Left lung (tissue), 10 donors: ENCODE measurements around the gene ADAMTSL1. TPM values are rescaled to one million over a fixed set of nuclear protein-coding genes. Genes with fewer than 3 reads are reported as not detected.

Source experiments
- ATAC-seq: fragments of 200-7000 bp; cut with Tn5 transposase; one replicate; pipeline ENCODE4 v1.9.1; 2020; ENCODE audit warnings: moderate library complexity
- DNase-seq, 4 donors: peaks; one replicate each; pipeline ENCODE4 v3.0.0-alpha.2; 2013 to 2020
- H3K27ac ChIP-seq, 2 donors: fragments of 200-600 bp; sonication (generic) in 1 of 2; one replicate each; pipeline versions ENCODE4 v1.5.0 to v1.8.0; 2020 to 2021
- H3K27me3 ChIP-seq, 2 donors: fragments of 200-600 bp; sonication (generic) in 1 of 2; one replicate each; pipeline versions ENCODE4 v1.5.0 to v1.8.0; 2020 to 2021
- H3K36me3 ChIP-seq, 2 donors: fragments of 200-600 bp; sonication (generic) in 1 of 2; one replicate each; pipeline versions ENCODE4 v1.5.0 to v1.8.0; 2020 to 2021
- H3K4me1 ChIP-seq, 2 donors: fragments of 200-600 bp; one replicate each; pipeline ENCODE4 v1.8.0; 2021
- H3K4me3 ChIP-seq, 2 donors: fragments of 200-600 bp; sonication (generic) in 1 of 2; one replicate each; pipeline versions ENCODE4 v1.5.0 to v1.8.0; 2020 to 2021; ENCODE audit warnings: mild to moderate bottlenecking in 1 of 2
- H3K9me3 ChIP-seq, 2 donors: fragments of 200-600 bp; sonication (generic) in 1 of 2; one replicate each; pipeline versions ENCODE4 v1.5.0 to v1.8.0; 2020 to 2021
- CTCF ChIP-seq, 2 donors: fragments of 200-600 bp; sonication (generic) in 1 of 2; IDR thresholded peaks; one replicate each; pipeline versions ENCODE4 v1.5.0 to v1.8.0; 2021; ENCODE audit warnings: antibody characterized with exemption in 2 of 2
- intact Hi-C, 2 donors: fragments of 100-400 bp; cut with DNase I; formaldehyde crosslinking; loops; one replicate each; pipeline versions ENCODE4 v1.11.2 to v1.14.2; 2022
- polyA plus RNA-seq, 6 donors: library from polyadenylated mRNA; unstranded; fragments of 120-200 nt; gene quantifications; one replicate each; pipeline ENCODE4 v1.2.1, GENCODE V29; 2013; ENCODE audit not compliant: insufficient read length in 6 of 6
- total RNA-seq, 2 donors: library from RNA; stranded (reverse); fragmentation: NEBNext Ultra II Directional; extraction: Animal tissue kit (Norgen Biotek cat#: 25700); gene quantifications; one replicate each; pipeline ENCODE4 v1.2.1, GENCODE V29; 2021
- donor health status: DM: no; HTN: yes; CAD: no.
- donor health status: DM: no; HTN: no; CAD: no.

The ADAMTSL1 gene
- total and polyA plus RNA-seq, 8 donors: 3.0 to 28.1 (median 17.9) TPM

DNA sequence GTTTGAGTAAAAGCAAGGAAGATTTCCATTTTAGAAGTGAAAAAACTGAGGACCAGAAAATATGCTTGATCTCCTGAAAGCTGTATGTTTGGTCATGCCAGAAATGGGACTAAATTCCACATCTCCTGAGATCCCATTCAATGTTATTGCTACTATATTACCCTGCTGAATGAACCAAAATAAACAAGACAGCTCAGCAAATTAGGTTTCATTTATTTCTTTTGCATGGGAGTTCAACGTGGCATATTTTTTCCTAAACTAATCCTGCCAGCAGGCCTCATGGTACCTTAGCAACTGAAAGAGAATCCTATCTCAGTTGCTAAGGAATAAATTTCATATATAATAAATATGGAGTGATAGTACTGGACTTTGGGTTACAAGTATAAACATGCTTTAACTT lies 101.7 kb downstream of the ADAMTSL1 start:
- intact Hi-C loops: no loop called here
- H3K9me3 ChIP-seq: no peaks in the 10 kb centered on the region
- H3K4me3 ChIP-seq: no peak overlapping the region
- H3K36me3 ChIP-seq: no peaks in the 10 kb centered on the region
- DNase-seq (no peak), ATAC-seq (no peak)
- no peaks in the 10 kb centered on the region for H3K4me1 ChIP-seq
- H3K27ac ChIP-seq: no peak overlapping the region
- H3K27me3 ChIP-seq: no peaks in the 10 kb centered on the region
- no peak for TF ChIP-seq CTCF (IDR thresholded peaks at IDR 0.05)

DNA sequence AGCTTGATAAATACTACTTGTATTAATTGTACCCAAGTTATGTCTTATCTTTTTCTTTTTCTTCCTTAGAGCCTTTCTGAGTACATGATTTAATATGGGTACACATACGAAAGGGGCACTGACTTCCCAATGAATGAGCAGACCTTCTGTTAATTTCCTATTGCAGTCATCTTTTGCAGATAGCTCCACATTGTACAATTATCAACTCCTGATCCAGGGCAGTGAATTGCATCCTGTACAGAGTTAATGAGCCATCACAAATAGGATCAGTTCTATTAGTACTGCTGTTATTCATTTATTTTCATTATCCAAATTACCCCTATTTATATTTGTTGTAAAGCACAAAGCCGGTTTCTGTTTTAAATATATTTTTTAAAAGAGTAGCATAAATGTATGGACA lies 105.6 kb downstream of the ADAMTSL1 start:
- Histone ChIP-seq H3K9me3 (no peaks in the 10 kb centered on the region), H3K36me3 (no peaks in the 10 kb centered on the region), H3K4me1 (no peaks in the 10 kb centered on the region), H3K4me3 (no peak overlapping the region), H3K27ac (no peak overlapping the region), H3K27me3 (no peaks in the 10 kb centered on the region)
- no peak for DNase-seq
- no peak for ATAC-seq
- intact Hi-C loops: no loop called here
- no peak for TF ChIP-seq CTCF (IDR thresholded peaks at IDR 0.05)

DNA sequence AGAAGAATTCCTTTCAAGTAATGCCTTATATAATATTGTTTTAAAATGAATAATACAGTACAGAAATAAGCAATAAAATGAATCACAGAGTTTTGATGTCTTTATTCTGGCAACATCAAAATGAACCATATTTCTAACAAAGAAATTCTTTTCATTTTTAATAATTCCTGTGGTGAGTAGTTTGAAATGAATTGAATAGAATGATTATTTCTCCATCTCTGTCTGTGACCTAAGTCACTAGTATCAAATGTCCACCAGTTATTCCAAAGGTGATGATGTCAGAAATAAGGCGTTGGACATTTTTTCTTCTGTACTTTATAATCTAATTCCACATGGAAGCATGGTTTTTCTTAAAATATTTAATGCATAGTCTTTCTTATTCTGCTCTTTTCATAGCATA lies 106.2 kb downstream of the ADAMTSL1 start:
- no peaks in the 10 kb centered on the region for H3K36me3 ChIP-seq
- ATAC-seq (no peak), DNase-seq (no peak)
- no peaks in the 10 kb centered on the region for H3K27me3 ChIP-seq
- H3K4me1 ChIP-seq: no peaks in the 10 kb centered on the region
- intact Hi-C loops: no loop called here
- no peak overlapping the region for H3K27ac ChIP-seq
- no peak overlapping the region for H3K4me3 ChIP-seq
- no peaks in the 10 kb centered on the region for H3K9me3 ChIP-seq
- TF ChIP-seq CTCF (IDR thresholded peaks at IDR 0.05): no peak

DNA sequence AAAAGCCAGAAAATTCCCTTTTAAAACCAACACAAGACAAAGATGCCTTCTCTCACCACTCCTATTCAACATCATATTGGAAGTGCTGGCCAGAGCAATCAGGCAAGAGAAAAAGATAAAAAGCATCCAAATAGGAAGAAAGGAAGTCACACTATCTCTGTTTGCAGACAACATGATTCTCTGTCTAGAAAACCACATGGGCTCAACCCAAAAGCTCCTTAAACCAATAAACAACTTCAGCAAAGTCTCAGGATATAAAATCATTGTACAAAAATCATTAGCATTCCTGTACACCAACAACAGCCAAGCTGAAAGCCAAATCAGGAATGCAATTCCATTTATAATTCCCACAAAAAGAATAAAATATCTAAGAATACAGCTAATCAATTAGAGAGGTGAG lies 112.0 kb downstream of the ADAMTSL1 start:
- DNase-seq (no peak), ATAC-seq (no peak)
- no peak for TF ChIP-seq CTCF (IDR thresholded peaks at IDR 0.05)
- Histone ChIP-seq H3K9me3 (peaks cover 0 to 4% of the 10 kb centered on the region in 2 donors), H3K4me1 (no peaks in the 10 kb centered on the region), H3K36me3 (no peaks in the 10 kb centered on the region), H3K4me3 (no peak overlapping the region), H3K27ac (no peak overlapping the region), H3K27me3 (no peaks in the 10 kb centered on the region)
- intact Hi-C loops: no loop called here

DNA sequence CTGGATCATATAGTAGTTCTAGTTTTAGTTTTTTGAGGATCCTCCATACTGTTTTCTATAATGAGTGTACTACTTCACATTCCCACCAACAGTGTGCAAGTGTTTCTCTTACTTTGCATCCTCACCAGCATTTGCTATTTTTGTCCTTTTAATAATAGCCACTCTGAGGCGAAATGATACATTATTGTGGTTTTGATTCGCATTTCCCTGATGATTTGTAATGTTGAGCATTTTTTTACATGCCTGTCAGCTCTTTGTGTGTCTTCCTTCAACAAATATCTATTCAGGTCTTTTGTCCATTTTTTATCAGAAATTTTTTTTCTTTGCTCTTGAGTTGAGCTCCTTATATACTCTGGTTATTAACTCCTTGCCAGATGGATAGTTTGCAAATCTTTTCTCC lies 114.0 kb downstream of the ADAMTSL1 start:
- H3K27me3 ChIP-seq: no peaks in the 10 kb centered on the region
- H3K4me1 ChIP-seq: no peaks in the 10 kb centered on the region
- peaks cover 0 to 15% of the 10 kb centered on the region in 2 donors for H3K9me3 ChIP-seq
- no peak for TF ChIP-seq CTCF (IDR thresholded peaks at IDR 0.05)
- ATAC-seq: no peak
- intact Hi-C loops: no loop called here
- no peaks in the 10 kb centered on the region for H3K36me3 ChIP-seq
- H3K4me3 ChIP-seq: no peak overlapping the region
- DNase-seq: no peak
- no peak overlapping the region for H3K27ac ChIP-seq
